Activated CD4-positive, alpha-beta memory T cell treated with anti-CD3 and anti-CD28 coated beads for 36 hours (primary cell): Measurements from ENCODE around the gene KIAA0319L. TPM values are rescaled to one million over a fixed set of nuclear protein-coding genes. Genes with fewer than 3 reads are reported as not detected.

Experiments used
- CTCF ChIA-PET: fragments of 350-600 bp; sonication (Branson Sonifier 250); formaldehyde crosslinking; loops from one replicate; lab custom pipeline; 2021; ENCODE audit warnings: antibody characterized with exemption, inconsistent platforms; lab: Charles Lee
- POLR2A ChIA-PET: fragments of 350-600 bp; sonication (Branson Sonifier 250); formaldehyde crosslinking; loops from one replicate; lab custom pipeline; 2021; ENCODE audit warnings: antibody characterized with exemption; lab: Charles Lee
- DNase-seq: peaks from one replicate; pipeline ENCODE4 v3.0.0-alpha.2; 2020
- H3K27ac Mint-ChIP-seq: one replicate; pipeline ENCODE4 v1.8.0; 2021; ENCODE audit warnings: mixed read lengths
- H3K27me3 Mint-ChIP-seq: one replicate; pipeline ENCODE4 v1.8.0; 2021; ENCODE audit warnings: mixed read lengths
- H3K36me3 Mint-ChIP-seq: one replicate; pipeline ENCODE4 v1.8.0; 2021; ENCODE audit warnings: mixed read lengths
- H3K4me1 Mint-ChIP-seq: one replicate; pipeline ENCODE4 v1.8.0; 2021; ENCODE audit warnings: low read depth, mixed read lengths
- H3K4me3 Mint-ChIP-seq: one replicate; pipeline ENCODE4 v1.8.0; 2021; ENCODE audit warnings: mild to moderate bottlenecking, mixed read lengths
- H3K9me3 Mint-ChIP-seq: one replicate; pipeline ENCODE4 v1.8.0; 2021; ENCODE audit warnings: mixed read lengths
- intact Hi-C: fragments of 100-400 bp; cut with micrococcal nuclease; formaldehyde crosslinking; loops from one replicate; pipeline ENCODE4 v1.15.1; 2023
- total RNA-seq, 2 experiments: library from RNA; stranded (reverse); gene quantifications; one replicate each; pipeline ENCODE4 v1.2.3, GENCODE V29; 2021

Gene KIAA0319L
- total RNA-seq, 2 experiments from 2014 or later, result 28.3 to 30.9 TPM

DNA sequence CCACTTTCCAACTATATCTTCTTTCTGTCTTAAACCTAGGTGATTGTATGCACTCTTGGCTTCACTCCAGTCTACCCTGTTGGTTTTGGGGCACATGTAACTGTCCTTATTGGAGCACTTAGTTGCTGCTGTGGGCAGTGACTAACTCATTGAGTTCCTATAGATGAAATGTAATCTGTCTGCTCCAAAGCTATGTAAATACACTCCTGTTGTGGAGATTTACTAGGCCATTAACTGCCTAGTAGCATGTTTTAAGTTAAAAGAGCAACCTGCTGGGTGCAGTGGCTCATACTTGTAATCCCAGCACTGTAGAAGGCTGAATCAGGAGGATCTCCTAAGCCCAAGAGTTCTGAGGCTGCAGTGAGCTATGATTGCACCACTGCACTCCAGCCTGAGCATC is 151.1 kb downstream of the KIAA0319L start:
- Mint-ChIP-seq H3K9me3 (no peaks in the 10 kb centered on the region), H3K36me3 (peaks cover 39% of the 10 kb centered on the region), H3K4me3 (no peak overlapping the region), H3K4me1 (no peaks in the 10 kb centered on the region), H3K27me3 (no peaks in the 10 kb centered on the region), H3K27ac (no peak overlapping the region)
- intact Hi-C loops, result no loop called here
- ChIA-PET POLR2A (no interaction called here), CTCF (interaction anchor here (1.0 kb wide), 1 partner anchor 45 kb away, joined by 3 read pairs; no protein-coding TSS in a partner anchor)
- DNase-seq, result no peak

DNA sequence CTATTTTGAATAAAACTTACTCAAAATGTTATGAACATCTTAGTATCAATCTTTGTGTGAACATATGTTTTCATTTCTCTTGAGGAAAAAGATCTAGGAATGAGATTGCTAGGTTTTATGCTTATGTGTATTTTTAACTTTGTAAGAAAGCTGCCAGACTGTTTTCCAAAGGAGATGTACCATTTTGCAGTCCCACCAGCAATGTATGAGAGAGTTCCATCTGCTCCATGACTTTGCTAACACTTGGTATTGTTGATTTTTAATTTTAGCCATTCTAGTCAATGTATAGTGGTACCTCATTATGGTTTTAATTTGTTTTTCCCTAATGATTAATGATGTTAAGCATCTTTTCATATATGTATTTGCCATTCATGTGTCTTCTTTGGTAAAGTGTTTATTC is 156.2 kb downstream of the KIAA0319L start:
- POLR2A ChIA-PET, result no interaction called here
- Mint-ChIP-seq H3K4me3 (no peak overlapping the region), H3K4me1 (peaks cover 12% of the 10 kb centered on the region), H3K36me3 (peaks cover 36% of the 10 kb centered on the region), H3K27me3 (no peaks in the 10 kb centered on the region), H3K27ac (no peak overlapping the region), H3K9me3 (no peaks in the 10 kb centered on the region)
- DNase-seq, result no peak
- CTCF ChIA-PET, result no interaction called here
- intact Hi-C loops, result no loop called here

DNA sequence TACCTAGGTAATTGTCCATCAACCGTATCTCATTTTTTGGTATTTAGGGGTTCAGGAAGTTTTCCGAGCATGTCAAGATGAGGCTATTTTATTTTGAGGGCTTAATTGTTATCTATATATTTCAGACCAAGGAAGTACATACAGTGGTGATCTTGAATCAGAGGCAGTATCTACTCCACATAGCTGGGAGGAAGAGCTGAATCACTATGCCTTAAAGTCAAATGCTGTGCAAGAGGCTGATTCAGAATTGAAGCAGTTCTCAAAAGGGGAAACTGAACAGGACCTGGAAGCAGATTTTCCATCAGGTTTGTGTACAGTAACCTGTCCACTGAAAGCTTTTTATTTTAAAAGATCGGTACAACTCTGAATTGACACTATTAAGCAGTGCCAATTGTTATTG is 158.5 kb downstream of the KIAA0319L start:
- Mint-ChIP-seq H3K27me3 (no peaks in the 10 kb centered on the region), H3K4me3 (no peak overlapping the region), H3K9me3 (no peaks in the 10 kb centered on the region), H3K36me3 (peaks cover 40% of the 10 kb centered on the region), H3K27ac (no peak overlapping the region), H3K4me1 (peaks cover 12% of the 10 kb centered on the region)
- ChIA-PET POLR2A (interaction anchor here (0.6 kb wide), 1 partner anchor 68 kb away, joined by 7 read pairs; no protein-coding TSS in a partner anchor), CTCF (no interaction called here)
- no peak for DNase-seq
- intact Hi-C loops, result no loop called here

DNA sequence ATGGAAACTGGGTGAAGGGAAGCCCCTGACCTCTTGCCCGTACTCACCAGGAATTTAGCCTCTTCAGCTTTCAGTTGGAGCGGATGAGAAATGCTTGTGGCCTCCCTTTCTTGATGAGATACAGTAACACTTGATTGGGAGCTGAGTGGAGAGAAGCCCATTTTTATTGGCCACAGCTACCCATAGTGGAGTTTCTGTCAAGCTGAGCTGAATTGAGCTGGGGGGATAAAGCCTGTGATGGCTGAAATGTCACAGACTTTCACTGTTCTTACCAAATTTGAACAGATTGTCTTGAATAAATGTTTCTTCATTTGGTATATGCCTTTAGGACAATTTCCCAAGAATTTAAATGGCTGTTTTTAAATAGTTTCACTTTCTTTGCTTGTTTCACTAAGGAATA is 162.8 kb downstream of the KIAA0319L start:
- no peak for DNase-seq

DNA sequence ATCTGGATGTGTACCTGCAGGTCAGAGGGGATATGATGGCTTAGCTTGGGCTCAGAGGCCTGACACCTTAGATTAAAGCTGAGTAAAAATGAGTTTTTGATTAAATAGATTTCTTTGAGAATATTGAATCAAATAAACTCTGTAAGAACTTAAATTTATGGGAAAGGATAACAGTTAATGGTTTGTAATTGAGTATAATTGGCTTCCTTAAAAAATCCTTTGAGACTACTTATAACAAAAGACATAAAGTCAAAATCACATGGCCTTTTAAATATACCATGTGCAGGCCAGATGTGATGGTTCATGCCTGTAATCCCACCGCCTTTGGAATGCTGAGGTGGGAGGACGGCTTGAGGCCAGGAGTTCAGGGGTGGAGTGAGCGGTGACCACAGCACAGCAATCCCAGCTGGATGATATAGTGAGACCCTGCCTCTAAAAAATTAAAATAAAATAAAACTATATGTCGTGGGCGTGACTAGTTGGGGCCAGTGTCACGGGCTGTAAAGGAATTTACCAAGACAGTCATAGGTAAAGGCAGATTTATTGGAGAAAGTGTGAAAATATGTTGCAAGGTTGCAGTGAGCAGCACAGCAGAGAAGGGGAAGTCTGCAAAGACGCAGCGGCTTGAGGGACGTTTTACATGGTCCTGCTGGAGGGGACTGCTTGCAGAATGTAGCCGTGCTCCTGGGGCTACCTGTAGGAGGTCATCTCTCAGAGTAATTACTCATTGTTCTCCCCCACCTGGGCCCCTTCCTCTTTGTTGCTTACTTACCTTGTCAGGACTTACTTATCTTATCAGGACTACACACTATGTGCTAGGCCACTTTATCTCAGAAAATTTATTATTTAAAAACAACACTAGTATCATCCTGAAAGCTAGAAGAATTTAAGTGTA is 166.4 kb downstream of the KIAA0319L start:
- H3K36me3 Mint-ChIP-seq, result peaks cover 22% of the 10 kb centered on the region
- H3K27ac Mint-ChIP-seq, result no peak overlapping the region
- intact Hi-C loops, result no loop called here
- H3K9me3 Mint-ChIP-seq, result no peaks in the 10 kb centered on the region
- no peak for DNase-seq
- ChIA-PET POLR2A (no interaction called here), CTCF (no interaction called here)
- no peaks in the 10 kb centered on the region for H3K4me1 Mint-ChIP-seq
- H3K27me3 Mint-ChIP-seq, result no peaks in the 10 kb centered on the region
- H3K4me3 Mint-ChIP-seq, result no peak overlapping the region

More for the DNA sequence above, 162.8 kb downstream of the KIAA0319L start:
- H3K9me3 Mint-ChIP-seq, result no peaks in the 10 kb centered on the region
- H3K27ac Mint-ChIP-seq, result no peak overlapping the region
- H3K36me3 Mint-ChIP-seq, result peaks cover 35% of the 10 kb centered on the region
- CTCF ChIA-PET, result no interaction called here
- H3K4me1 Mint-ChIP-seq, result peaks cover 10% of the 10 kb centered on the region
- POLR2A ChIA-PET, result interaction anchor here (0.6 kb wide), 1 partner anchor 177 kb away, joined by 4 read pairs; no protein-coding TSS in a partner anchor
- no peaks in the 10 kb centered on the region for H3K27me3 Mint-ChIP-seq
- intact Hi-C loops, result no loop called here
- no peak overlapping the region for H3K4me3 Mint-ChIP-seq

DNA sequence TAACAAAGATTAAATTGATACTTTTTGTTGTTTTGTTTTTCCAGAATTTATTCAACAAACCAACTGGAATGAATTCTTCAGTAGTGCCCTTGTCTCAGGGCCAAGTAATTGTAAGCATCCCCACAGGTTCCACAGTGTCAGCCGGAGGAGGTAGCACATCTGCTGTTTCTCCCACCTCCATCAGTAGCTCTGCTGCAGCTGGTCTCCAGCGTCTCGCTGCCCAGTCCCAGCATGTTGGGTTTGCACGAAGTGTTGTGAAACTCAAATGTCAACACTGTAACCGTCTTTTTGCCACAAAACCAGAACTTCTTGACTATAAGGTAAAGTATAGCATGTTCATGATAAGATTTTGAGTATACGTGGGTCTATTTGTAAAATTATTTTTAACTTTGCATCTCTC is 170.2 kb downstream of the KIAA0319L start:
- Mint-ChIP-seq H3K27ac (no peak overlapping the region), H3K36me3 (peaks cover 14% of the 10 kb centered on the region), H3K27me3 (no peaks in the 10 kb centered on the region), H3K4me3 (no peak overlapping the region), H3K4me1 (no peaks in the 10 kb centered on the region), H3K9me3 (no peaks in the 10 kb centered on the region)
- POLR2A ChIA-PET, result no interaction called here
- intact Hi-C loops, result no loop called here
- CTCF ChIA-PET, result no interaction called here
- no peak for DNase-seq

DNA sequence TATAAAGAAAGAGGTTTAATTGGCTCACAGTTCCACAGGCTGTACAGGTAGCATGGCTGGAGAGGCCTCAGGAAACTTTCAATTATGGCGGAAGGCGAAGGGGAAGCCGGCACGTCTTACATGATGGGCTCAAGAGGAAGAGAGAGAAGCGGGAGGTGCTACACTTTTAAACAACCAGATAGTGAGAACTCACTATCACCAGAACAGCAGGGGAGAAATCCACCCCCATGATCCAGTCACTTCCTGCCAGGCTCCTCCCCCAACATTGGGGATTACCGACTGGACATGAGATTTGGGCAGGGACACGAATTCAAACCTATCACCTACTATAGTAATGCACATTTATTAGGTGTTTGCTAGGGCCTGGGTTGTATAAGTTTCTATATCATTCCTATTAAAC is 170.9 kb downstream of the KIAA0319L start:
- Mint-ChIP-seq H3K9me3 (no peaks in the 10 kb centered on the region), H3K36me3 (peaks cover 14% of the 10 kb centered on the region), H3K4me1 (no peaks in the 10 kb centered on the region), H3K27me3 (no peaks in the 10 kb centered on the region), H3K27ac (no peak overlapping the region), H3K4me3 (no peak overlapping the region)
- intact Hi-C loops, result no loop called here
- ChIA-PET CTCF (no interaction called here), POLR2A (no interaction called here)
- DNase-seq, result no peak

Other genes starting within 250 kb of the KIAA0319L start
- 10 to 100 TPM; 21.6 to 21.7 TPM for gene NCDN, start 396 bp upstream of the KIAA0319L start, total RNA-seq
- gene TFAP2E, start 15.9 kb upstream of the KIAA0319L start, total RNA-seq, result under 1 TPM; 0.17 to 0.76 TPM
- gene PSMB2, start 84.1 kb upstream of the KIAA0319L start, total RNA-seq, result 10 to 100 TPM; 88.1 to 91.5 TPM
- 10 to 100 TPM; 11.2 to 11.6 TPM for gene C1orf216, start 161.5 kb upstream of the KIAA0319L start, total RNA-seq
- gene CLSPN, start 212.6 kb upstream of the KIAA0319L start, total RNA-seq, result 10 to 100 TPM; 49.9 to 55.1 TPM